Measurements from ENCODE around the gene LRRC3C.

Gene LRRC3C

DNA sequence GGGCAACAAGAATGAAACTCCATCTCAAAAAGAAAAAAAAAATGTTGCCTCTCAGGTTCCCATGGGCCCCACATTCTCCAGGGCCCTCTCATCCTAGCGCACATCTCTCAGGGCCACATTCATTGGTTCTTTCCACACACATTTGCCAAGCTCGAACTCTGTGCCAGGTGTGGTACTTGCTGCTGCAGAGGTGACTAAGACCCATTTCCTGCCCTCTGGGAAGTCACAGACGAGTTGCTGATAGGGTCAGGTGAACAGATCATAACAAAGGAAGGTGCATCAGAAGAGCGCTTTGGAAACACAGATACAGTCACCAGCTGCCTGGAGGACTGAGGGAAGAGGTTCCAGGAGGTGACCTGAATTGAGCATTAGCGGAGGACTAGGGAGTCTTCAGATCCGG lies 36.3 kb downstream of the LRRC3C start:
- TF ChIP-seq, protein P1, sequence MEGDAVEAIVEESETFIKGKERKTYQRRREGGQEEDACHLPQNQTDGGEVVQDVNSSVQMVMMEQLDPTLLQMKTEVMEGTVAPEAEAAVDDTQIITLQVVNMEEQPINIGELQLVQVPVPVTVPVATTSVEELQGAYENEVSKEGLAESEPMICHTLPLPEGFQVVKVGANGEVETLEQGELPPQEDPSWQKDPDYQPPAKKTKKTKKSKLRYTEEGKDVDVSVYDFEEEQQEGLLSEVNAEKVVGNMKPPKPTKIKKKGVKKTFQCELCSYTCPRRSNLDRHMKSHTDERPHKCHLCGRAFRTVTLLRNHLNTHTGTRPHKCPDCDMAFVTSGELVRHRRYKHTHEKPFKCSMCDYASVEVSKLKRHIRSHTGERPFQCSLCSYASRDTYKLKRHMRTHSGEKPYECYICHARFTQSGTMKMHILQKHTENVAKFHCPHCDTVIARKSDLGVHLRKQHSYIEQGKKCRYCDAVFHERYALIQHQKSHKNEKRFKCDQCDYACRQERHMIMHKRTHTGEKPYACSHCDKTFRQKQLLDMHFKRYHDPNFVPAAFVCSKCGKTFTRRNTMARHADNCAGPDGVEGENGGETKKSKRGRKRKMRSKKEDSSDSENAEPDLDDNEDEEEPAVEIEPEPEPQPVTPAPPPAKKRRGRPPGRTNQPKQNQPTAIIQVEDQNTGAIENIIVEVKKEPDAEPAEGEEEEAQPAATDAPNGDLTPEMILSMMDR (conservative IDR thresholded peaks at IDR 0.05; ENCODE audit: low read length) = no peak
- no peak for TF ChIP-seq EZH2phosphoT487 (IDR thresholded peaks at IDR 0.05; ENCODE audit: borderline replicate concordance)
- Histone ChIP-seq H4K20me1 (ENCODE audit: insufficient read depth, low read length, poor library complexity, severe bottlenecking) (no peaks in the 10 kb centered on the region), H2AFZ (ENCODE audit: low read length) (no peak overlapping the region), H3K36me3 (ENCODE audit: insufficient read depth, low read length) (no peaks in the 10 kb centered on the region), H3K9ac (ENCODE audit: low read depth, low read length, poor library complexity, severe bottlenecking) (no peak overlapping the region), H3K4me2 (ENCODE audit: low read depth, low read length, poor library complexity, severe bottlenecking) (no peak overlapping the region), H3F3A (ENCODE audit: low read depth) (no peaks in the 10 kb centered on the region), H3K27me3 (ENCODE audit: insufficient read depth, low read length, poor library complexity, severe bottlenecking) (no peaks in the 10 kb centered on the region), H3K9me2 (replicated peaks; ENCODE audit: low read depth, low read length) (no peaks in the 10 kb centered on the region), H3K9me3 (ENCODE audit: insufficient read depth, low read depth, low read length) (no peaks in the 10 kb centered on the region), H3K4me3 (ENCODE audit: low read length, poor library complexity, severe bottlenecking) (no peak overlapping the region), H3K79me2 (ENCODE audit: insufficient read depth, low read length) (no peaks in the 10 kb centered on the region), H3K4me1 (ENCODE audit: insufficient read depth, low read length, poor library complexity, severe bottlenecking) (no peaks in the 10 kb centered on the region)

DNA sequence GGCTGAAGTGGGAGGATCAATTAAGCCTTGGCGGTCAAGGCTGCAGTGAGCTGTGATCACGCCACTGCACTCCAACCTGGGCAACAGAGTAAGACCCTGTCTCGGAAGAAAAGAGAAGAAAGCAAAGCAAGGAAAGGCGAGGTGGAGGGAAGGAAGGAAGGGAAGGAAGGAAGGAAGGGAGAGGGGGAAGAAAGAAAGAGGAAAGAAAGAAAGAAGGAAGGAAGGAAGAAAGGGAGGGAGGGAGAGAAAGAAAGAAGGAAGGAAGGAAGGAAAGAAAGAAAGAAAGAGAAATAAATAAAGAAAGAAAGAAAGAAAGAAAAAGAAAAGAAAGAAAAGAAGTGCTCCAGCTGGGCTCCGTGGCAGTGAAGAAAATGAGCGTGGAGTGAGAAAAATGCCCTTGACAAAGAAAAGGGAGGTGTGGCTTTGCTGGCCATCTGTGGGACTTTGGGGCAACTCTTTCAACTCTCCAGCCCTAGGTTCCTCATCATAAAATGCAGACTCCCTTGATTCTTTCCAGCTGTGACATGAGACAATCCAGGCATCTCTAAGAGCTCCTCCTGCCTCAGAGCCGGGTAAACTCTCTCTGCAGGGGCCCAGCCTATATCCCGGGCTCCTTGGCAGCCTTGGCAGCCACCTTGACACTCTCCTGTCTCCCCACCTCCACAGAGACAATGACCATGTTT lies 37.6 kb downstream of the LRRC3C start:
- no peak overlapping the region for H3K4me3 ChIP-seq (ENCODE audit: low read length, poor library complexity, severe bottlenecking)
- no peaks in the 10 kb centered on the region for H3F3A ChIP-seq (ENCODE audit: low read depth)
- TF ChIP-seq, protein P1 (conservative IDR thresholded peaks at IDR 0.05; ENCODE audit: low read length) = no peak
- no peak for TF ChIP-seq EZH2phosphoT487 (IDR thresholded peaks at IDR 0.05; ENCODE audit: borderline replicate concordance)
- no peak overlapping the region for H3K9ac ChIP-seq (ENCODE audit: low read depth, low read length, poor library complexity, severe bottlenecking)
- no peak overlapping the region for H3K4me2 ChIP-seq (ENCODE audit: low read depth, low read length, poor library complexity, severe bottlenecking)
- no peaks in the 10 kb centered on the region for H3K79me2 ChIP-seq (ENCODE audit: insufficient read depth, low read length)
- H4K20me1 ChIP-seq (ENCODE audit: insufficient read depth, low read length, poor library complexity, severe bottlenecking) = no peaks in the 10 kb centered on the region
- H3K9me2 ChIP-seq (replicated peaks; ENCODE audit: low read depth, low read length) = no peaks in the 10 kb centered on the region
- no peaks in the 10 kb centered on the region for H3K4me1 ChIP-seq (ENCODE audit: insufficient read depth, low read length, poor library complexity, severe bottlenecking)
- H3K36me3 ChIP-seq (ENCODE audit: insufficient read depth, low read length) = no peaks in the 10 kb centered on the region
- no peak overlapping the region for H2AFZ ChIP-seq (ENCODE audit: low read length)
- no peaks in the 10 kb centered on the region for H3K9me3 ChIP-seq (ENCODE audit: insufficient read depth, low read depth, low read length)
- H3K27me3 ChIP-seq (ENCODE audit: insufficient read depth, low read length, poor library complexity, severe bottlenecking) = no peaks in the 10 kb centered on the region

DNA sequence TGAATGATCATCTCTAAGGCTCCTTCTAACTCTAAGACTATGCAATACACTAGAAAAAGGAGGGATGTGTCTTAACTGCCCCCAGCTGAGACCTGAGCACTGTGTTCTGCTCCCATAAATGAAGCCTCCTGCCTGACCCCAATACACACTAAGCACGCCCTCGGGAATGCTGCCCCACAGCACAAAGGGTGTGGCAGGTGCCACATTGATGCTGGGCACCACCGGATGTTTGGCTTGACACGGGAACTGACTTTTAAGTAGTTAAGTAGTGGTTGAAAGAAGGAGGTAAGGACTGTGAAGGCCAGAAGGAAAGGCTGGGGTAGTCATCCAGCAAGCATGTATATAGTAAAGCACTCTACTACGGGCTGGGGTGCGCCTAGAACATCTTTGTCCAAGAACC lies 39.2 kb downstream of the LRRC3C start:
- Histone ChIP-seq H3K4me3 (ENCODE audit: low read length, poor library complexity, severe bottlenecking) (no peak overlapping the region), H3K36me3 (ENCODE audit: insufficient read depth, low read length) (no peaks in the 10 kb centered on the region), H3K9ac (ENCODE audit: low read depth, low read length, poor library complexity, severe bottlenecking) (no peak overlapping the region), H3K9me3 (ENCODE audit: insufficient read depth, low read depth, low read length) (no peaks in the 10 kb centered on the region), H3K27me3 (ENCODE audit: insufficient read depth, low read length, poor library complexity, severe bottlenecking) (no peaks in the 10 kb centered on the region), H3K4me1 (ENCODE audit: insufficient read depth, low read length, poor library complexity, severe bottlenecking) (no peaks in the 10 kb centered on the region), H3K9me2 (replicated peaks; ENCODE audit: low read depth, low read length) (no peaks in the 10 kb centered on the region), H3F3A (ENCODE audit: low read depth) (no peaks in the 10 kb centered on the region), H4K20me1 (ENCODE audit: insufficient read depth, low read length, poor library complexity, severe bottlenecking) (no peaks in the 10 kb centered on the region), H3K79me2 (ENCODE audit: insufficient read depth, low read length) (no peaks in the 10 kb centered on the region), H3K4me2 (ENCODE audit: low read depth, low read length, poor library complexity, severe bottlenecking) (no peak overlapping the region), H2AFZ (ENCODE audit: low read length) (no peak overlapping the region)
- TF ChIP-seq, protein P1 (conservative IDR thresholded peaks at IDR 0.05; ENCODE audit: low read length) = no peak
- no peak for TF ChIP-seq EZH2phosphoT487 (IDR thresholded peaks at IDR 0.05; ENCODE audit: borderline replicate concordance)

Measured in Loucy (cell line).